ENCODE results near the gene TMEM132C. TPM values are rescaled to one million over a fixed set of nuclear protein-coding genes. Genes with fewer than 3 reads are reported as not detected.

TMEM132C gene
- total RNA-seq, 1 donor from 2014 or later: 2.2 TPM

GRCh38 chr12:128699106-128699505 is 432.1 kb downstream of the TMEM132C start:
- ATAC-seq (ENCODE audit: poor library complexity): no peak
- intact Hi-C loops (cut with DNase I): no loop called here
- DNase-seq: no peak

DNA sequence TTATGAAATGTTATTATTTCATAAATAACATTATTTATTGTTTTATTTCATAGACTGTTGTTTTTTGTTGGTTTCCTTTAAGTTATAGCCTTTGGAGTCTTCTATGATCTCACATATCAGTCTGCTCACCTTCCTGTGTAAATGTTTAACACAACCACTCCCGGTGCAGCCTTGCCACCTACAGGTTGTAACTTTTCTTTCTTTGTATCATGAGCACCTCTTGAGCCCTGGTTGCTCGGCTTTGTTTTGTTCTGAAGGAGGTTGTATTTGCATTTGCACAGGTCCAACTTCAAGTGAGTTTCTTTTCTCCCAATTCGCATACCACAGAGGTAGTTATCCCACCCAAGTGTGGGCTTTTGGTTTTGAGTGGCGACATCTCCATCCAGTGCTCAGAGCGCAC is 435.4 kb downstream of the TMEM132C start:
- ATAC-seq (ENCODE audit: poor library complexity) (no peak), DNase-seq (no peak)
- intact Hi-C loops (cut with DNase I): no loop called here

- ATAC-seq (ENCODE audit: poor library complexity): no peak
- intact Hi-C loops (cut with DNase I): no loop called here
- no peak for DNase-seq
Measured at GRCh38 chr12:128705140-128705539, 438.2 kb downstream of the TMEM132C start.

DNA sequence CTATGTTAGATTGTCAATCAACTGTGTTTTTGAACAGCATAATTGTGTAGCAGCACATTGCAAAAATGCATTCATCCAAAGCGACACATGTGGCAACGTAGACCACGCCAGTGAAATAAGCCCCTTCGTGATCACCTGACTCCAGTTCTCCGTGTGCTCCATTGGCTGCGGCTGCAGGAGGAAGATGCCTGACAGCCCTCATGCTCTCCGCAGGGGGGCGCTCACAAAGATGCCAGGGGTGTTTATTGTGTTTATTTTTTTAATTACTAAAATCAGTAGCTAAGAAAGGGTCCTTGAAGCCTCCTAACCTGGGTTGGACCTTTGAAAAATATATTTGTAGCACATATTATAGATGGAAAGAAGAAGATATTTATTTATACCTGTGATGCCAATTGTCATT is 440.5 kb downstream of the TMEM132C start:
- intact Hi-C loops (cut with DNase I): no loop called here
- no peak for ATAC-seq (ENCODE audit: poor library complexity)
- no peak for DNase-seq

DNA sequence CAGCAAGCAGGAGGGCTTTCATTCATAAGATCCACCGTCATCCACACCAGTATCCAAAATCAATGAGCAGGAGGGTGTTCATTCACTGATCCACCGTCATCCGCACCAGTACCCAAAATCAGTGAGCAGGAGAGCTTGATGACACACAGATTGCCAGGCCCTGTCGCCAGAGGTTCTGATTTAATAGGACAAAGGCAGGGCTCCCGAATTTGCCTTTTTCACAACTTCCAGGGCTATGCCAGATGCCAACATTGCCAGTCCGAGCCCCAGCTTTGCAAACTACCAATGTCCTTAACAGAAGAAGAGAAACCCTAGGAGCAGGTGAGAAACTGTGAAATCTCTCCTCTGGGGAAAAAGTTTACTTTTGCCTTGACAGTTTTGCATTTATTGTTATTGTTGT is 441.8 kb downstream of the TMEM132C start:
- DNase-seq (no peak), ATAC-seq (ENCODE audit: poor library complexity) (no peak)
- intact Hi-C loops (cut with DNase I): no loop called here

GRCh38 chr12:128709660-128710059 is 442.7 kb downstream of the TMEM132C start:
- intact Hi-C loops (cut with DNase I): no loop called here
- DNase-seq (no peak), ATAC-seq (ENCODE audit: poor library complexity) (no peak)

DNA sequence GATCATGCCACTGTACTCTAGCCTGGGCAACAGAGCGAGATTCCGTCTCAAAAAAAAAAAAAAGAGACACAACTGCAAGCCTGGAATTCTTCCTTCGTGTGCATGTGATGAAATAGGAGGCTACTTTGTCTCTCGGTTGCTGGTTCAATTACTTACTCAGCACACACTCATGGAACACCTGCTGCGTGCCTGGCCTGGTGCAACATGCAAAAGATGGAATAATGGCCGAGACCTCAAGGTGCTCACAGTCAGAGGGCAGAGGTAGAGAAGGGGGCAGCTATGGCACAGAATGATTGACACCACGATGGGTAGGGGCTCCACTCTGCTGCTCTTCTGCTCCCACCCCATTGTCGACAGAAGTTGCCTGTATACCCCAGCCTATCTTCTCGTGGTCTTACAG is 444.5 kb downstream of the TMEM132C start:
- DNase-seq: no peak
- no peak for ATAC-seq (ENCODE audit: poor library complexity)
- intact Hi-C loops (cut with DNase I): no loop called here

DNA sequence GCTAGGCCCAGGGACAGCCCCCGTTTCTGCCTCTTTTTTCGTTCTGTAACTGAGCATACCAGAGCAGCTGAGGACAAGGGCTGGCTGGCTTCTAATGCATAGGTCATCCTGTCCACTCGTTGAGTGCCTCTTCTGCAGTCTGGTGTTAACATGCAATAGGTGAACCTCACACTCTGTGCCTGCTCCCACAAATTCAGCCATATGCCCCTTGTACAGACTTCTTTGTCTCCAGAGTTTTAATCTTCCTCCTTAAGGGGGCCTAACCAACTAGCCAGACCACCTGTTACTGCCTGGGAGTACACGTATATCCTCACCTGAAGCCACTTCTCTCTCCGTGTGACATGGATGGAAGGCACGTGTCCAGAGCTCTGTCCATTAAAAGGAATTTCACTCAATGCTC is 445.7 kb downstream of the TMEM132C start:
- ATAC-seq (ENCODE audit: poor library complexity) (no peak), DNase-seq (no peak)
- intact Hi-C loops (cut with DNase I): no loop called here

GRCh38 chr12:128715485-128715884 is 448.5 kb downstream of the TMEM132C start:
- DNase-seq (no peak), ATAC-seq (ENCODE audit: poor library complexity) (no peak)
- intact Hi-C loops (cut with DNase I): no loop called here

DNA sequence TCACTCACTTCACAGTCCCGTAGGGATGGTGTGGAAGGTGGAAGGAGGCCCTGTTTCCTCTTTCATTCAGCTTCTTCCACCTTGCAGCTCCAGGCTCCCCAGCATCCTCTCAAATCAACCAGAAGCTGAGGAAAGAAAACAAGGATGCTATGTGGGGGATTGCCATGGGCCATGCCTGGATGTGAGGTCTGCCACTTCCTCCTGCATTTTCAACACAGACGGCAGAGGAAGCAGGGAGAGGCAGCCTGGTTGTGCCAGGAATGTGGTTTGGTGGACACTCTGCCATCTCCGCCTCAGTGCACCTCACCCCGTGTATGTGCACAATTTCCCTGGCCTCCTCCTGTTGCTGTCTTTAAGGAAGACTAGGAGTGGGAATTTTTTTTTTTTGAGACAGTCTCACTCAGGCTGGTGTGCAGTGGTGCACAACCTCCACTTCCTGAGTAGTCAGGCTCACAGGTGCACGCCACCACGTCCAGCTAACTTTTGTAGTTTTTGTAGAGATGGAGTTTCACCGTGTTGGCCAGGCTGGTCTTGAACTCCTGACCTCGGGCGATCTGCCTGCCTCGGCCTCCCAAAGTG is 457.6 kb downstream of the TMEM132C start:
- intact Hi-C loops (cut with DNase I): no loop called here
- no peak for ATAC-seq (ENCODE audit: poor library complexity)

DNA sequence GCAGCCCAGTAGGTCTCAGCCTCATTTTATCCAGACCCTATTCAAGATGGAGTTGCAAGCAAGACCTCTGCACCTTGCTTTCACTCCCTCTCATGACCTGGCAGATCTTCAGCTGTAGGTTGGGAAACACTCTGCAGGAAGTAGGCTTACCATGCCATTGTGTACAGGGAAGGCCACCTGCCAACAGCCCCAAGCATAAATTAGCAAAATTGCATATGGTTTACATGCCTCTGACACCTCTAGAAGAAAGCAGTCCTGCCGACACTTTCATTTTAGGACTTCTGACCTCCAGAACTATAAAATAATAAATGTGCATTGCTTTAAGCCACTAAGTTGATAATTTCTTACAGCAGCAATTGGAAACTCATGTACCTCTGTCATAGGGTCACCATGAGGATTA is 459.9 kb downstream of the TMEM132C start:
- ATAC-seq (ENCODE audit: poor library complexity) (no peak), DNase-seq (no peak)
- intact Hi-C loops (cut with DNase I): no loop called here

More for the DNA sequence above, 457.6 kb downstream of the TMEM132C start:
- DNase-seq: no peak

GRCh38 chr12:128727461-128727860 is 460.5 kb downstream of the TMEM132C start:
- DNase-seq (no peak), ATAC-seq (ENCODE audit: poor library complexity) (no peak)
- intact Hi-C loops (cut with DNase I): no loop called here

DNA sequence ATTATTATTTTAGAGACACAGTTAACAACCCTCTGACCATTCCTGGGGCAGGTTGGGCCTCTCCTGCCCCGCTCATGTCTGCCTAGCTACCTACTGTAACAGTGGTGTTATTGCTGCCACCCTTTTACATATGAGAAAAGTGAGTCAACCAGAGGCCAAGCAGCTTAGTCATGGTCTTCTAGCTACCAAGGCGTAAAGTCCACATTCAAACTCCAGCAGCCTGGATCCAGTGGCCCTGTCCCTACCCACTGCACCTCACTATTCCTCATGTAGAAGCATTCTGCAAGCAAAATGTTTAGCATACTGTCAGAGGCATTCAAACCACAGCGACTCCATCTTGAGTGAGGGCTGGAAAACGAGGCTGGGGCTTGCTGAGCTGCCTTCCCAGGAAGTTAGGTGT is 461.0 kb downstream of the TMEM132C start:
- ATAC-seq (ENCODE audit: poor library complexity): no peak
- intact Hi-C loops (cut with DNase I): no loop called here

DNA sequence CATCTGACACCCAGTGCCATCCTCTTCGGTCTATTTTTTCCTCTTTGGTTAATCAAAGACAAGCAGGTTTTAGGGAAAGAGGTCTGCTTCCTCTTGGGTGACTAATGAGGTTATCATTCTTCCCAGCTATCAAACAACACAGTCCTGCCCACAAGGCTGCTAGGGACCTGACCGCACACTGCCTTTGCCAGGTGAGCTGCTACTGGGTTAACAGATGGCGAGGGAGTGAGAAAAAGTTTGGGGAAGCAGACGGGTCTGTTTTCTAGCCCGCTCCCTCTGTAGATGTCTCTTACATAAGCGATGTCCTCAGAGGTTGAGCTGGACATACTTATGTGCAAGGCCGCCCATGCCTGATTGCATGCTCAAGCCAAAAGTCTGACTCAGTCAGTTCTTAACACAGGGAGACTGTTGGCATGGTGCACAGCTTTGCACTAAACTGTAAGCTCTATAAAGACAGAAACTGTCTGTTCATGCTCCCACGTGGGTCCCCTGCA is 462.7 kb downstream of the TMEM132C start:
- ATAC-seq (ENCODE audit: poor library complexity) (no peak), DNase-seq (no peak)
- intact Hi-C loops (cut with DNase I): no loop called here

More for the DNA sequence above, 461.0 kb downstream of the TMEM132C start:
- DNase-seq: no peak

DNA sequence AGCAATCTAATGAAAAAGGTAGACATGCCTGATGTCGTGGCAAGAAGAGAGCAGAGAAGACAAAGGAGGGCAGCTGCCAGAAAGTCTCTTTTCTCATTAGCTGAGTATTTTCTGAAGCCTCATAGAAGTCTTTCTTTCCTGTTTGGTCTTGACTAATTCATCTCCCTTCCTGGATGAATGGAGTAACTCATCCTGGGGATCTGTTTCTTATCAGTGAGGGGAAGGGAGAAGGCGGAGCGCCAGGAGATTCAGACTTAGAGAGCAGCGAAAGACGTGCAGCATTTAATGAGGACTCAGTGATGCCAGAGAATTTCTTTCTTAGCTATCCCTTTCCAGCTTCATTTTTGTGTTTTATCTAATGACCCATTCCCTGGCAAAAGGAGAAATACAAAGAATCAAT is 467.4 kb downstream of the TMEM132C start:
- intact Hi-C loops (cut with DNase I): no loop called here
- no peak for ATAC-seq (ENCODE audit: poor library complexity)
- no peak for DNase-seq

- DNase-seq (no peak), ATAC-seq (ENCODE audit: poor library complexity) (no peak)
- intact Hi-C loops (cut with DNase I): no loop called here
Measured at GRCh38 chr12:128737292-128737966, 470.5 kb downstream of the TMEM132C start.

- no peak for DNase-seq
- intact Hi-C loops (cut with DNase I): no loop called here
- ATAC-seq (ENCODE audit: poor library complexity): no peak
Measured at GRCh38 chr12:128743916-128744315, 476.9 kb downstream of the TMEM132C start.

DNA sequence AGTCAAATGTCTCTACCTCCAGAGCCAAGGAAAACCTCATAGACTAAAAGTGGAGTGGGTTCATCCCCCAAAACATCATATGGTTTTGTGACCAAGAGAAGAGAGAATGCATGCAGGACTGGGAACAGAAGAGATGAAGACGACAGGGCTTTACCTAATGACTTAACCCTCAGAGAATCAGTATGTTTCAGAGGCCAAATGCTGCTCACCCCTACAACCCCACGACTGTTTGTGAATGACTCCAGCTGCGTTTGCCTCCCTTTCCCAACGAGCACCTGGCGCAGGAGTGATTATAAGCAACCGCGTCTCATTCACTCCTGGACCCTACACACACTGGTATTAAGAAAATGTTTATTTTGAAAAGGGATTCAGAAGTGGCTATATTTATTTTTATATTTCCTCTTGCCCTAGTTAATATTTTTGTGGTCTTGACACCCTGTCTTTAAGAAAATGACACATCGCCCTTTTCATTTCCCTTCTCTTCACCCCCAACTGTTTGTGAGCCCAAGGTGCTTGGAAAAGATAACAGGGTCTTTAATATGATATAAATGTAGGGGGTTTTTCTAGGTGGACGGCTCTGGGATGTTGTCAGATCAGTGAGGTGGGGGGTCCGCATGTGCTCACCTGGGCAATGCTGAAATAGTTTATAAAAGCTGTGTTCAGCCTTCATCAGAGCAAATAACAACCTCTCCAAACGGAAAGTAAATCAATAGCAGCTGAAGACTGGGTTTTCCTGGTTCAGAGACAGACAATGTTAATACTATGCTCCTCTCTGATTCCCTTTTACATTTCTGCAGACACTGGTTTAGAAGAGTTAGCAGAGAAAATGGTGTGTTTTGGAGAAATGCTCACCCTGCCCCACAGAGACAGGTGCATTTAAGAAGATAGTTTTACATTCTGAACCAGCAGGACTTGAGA is 479.1 kb downstream of the TMEM132C start:
- DNase-seq: no peak
- no peak for ATAC-seq (ENCODE audit: poor library complexity)
- intact Hi-C loops (cut with DNase I): no loop called here

- no peak for DNase-seq
- intact Hi-C loops (cut with DNase I): no loop called here
- ATAC-seq (ENCODE audit: poor library complexity): no peak
Measured at GRCh38 chr12:128747441-128747840, 480.5 kb downstream of the TMEM132C start.

GRCh38 chr12:128752386-128752785 is 485.4 kb downstream of the TMEM132C start:
- no peak for DNase-seq
- no peak for ATAC-seq (ENCODE audit: poor library complexity)
- intact Hi-C loops (cut with DNase I): no loop called here

All from Right ventricle myocardium superior (tissue), 1 donor.